SK-N-SH treated with all-trans-retinoic acid at 6 μM for 48 hours (cell line): ENCODE data around the gene TMEM151B.

ENCODE experiments used
- ATAC-seq: fragments of 200-7000 bp; cut with Tn5 transposase; 3 replicates; pipeline ENCODE4 v1.9.1; 2020; ENCODE audit warnings: mild to moderate bottlenecking, moderate library complexity
- ARNTL ChIP-seq: fragments of 450-650 bp; formaldehyde crosslinking; IDR thresholded peaks from 2 replicates; pipeline ENCODE4 v1.5.0; 2020; ENCODE audit warnings: low read depth, mild to moderate bottlenecking, moderate library complexity, borderline replicate concordance
- BACH2 ChIP-seq: fragments of 250-450 bp; sonication (Bioruptor Pico); IDR thresholded peaks from 2 replicates; pipeline ENCODE4 v1.9.0; 2021; ENCODE audit warnings: mild to moderate bottlenecking, borderline replicate concordance
- CSDC2 ChIP-seq: fragments of 250-450 bp; sonication (Bioruptor Pico); IDR thresholded peaks from 2 replicates; pipeline ENCODE4 v1.5.0; 2020; ENCODE audit warnings: mild to moderate bottlenecking, moderate library complexity
- ESRRG ChIP-seq: fragments of 250-450 bp; sonication (Bioruptor Pico); IDR thresholded peaks from 2 replicates; pipeline ENCODE4 v1.6.1; 2021; ENCODE audit warnings: mild to moderate bottlenecking
- GLIS3 ChIP-seq: fragments of 250-450 bp; sonication (Bioruptor Pico); IDR thresholded peaks from 2 replicates; pipeline ENCODE4 v1.5.0; 2020; ENCODE audit warnings: mild to moderate bottlenecking, moderate library complexity
- ISL1 ChIP-seq: fragments of 250-450 bp; sonication (Bioruptor Pico); IDR thresholded peaks from 2 replicates; pipeline ENCODE4 v2.1.2; 2022; ENCODE audit warnings: mild to moderate bottlenecking, moderate library complexity
- OSR1 ChIP-seq: fragments of 250-450 bp; sonication (Bioruptor Pico); IDR thresholded peaks from 2 replicates; pipeline ENCODE4 v1.8.0; 2022; ENCODE audit warnings: moderate library complexity, mild to moderate bottlenecking, inconsistent platforms
- PPARA ChIP-seq: fragments of 250-450 bp; sonication (Bioruptor Pico); IDR thresholded peaks from 2 replicates; pipeline ENCODE4 v1.5.0; 2020; ENCODE audit warnings: mild to moderate bottlenecking, borderline replicate concordance
- RARB ChIP-seq: fragments of 250-450 bp; sonication (Bioruptor Pico); IDR thresholded peaks from 2 replicates; pipeline ENCODE4 v1.8.0; 2021; ENCODE audit warnings: mild to moderate bottlenecking, moderate library complexity
- SNAI2 ChIP-seq: fragments of 250-450 bp; sonication (Bioruptor Pico); IDR thresholded peaks from 2 replicates; pipeline ENCODE4 v1.5.0; 2020; ENCODE audit warnings: mild to moderate bottlenecking, moderate library complexity
- TCF4 ChIP-seq: fragments of 250-450 bp; sonication (Bioruptor Pico); IDR thresholded peaks from 2 replicates; pipeline ENCODE4 v1.8.0; 2021; ENCODE audit warnings: mild to moderate bottlenecking, moderate library complexity, borderline replicate concordance
- ZC3H10 ChIP-seq: fragments of 250-450 bp; sonication (Bioruptor Pico); IDR thresholded peaks from 2 replicates; pipeline ENCODE4 v1.5.1; 2021; ENCODE audit warnings: mild to moderate bottlenecking, moderate library complexity
- ZFP3 ChIP-seq: fragments of 250-450 bp; sonication (Bioruptor Pico); IDR thresholded peaks from 2 replicates; pipeline ENCODE4 v1.5.0; 2020; ENCODE audit warnings: mild to moderate bottlenecking, moderate library complexity
- ZFP30 ChIP-seq: fragments of 450-650 bp; formaldehyde crosslinking; IDR thresholded peaks from 2 replicates; pipeline ENCODE4 v1.5.0; 2022; ENCODE audit warnings: mild to moderate bottlenecking, moderate library complexity
- ZNF565 ChIP-seq: fragments of 450-650 bp; formaldehyde crosslinking; conservative IDR thresholded peaks from 2 replicates; pipeline ENCODE4 v1.5.0; 2020; ENCODE audit warnings: low read depth, mild to moderate bottlenecking, moderate library complexity
- ZNF8 ChIP-seq: fragments of 450-650 bp; formaldehyde crosslinking; IDR thresholded peaks from 2 replicates; pipeline ENCODE4 v1.5.0; 2020; ENCODE audit warnings: mild to moderate bottlenecking, moderate library complexity
- TF ChIP-seq, protein P1 (sequence below): fragments of 250-450 bp; sonication (Bioruptor Pico); IDR thresholded peaks from 2 replicates; pipeline ENCODE4 v1.8.0; 2021; ENCODE audit warnings: low read depth, mild to moderate bottlenecking, moderate library complexity, borderline replicate concordance
- TF ChIP-seq, protein P2 (sequence below): fragments of 250-450 bp; sonication (Bioruptor Pico); IDR thresholded peaks from 2 replicates; pipeline ENCODE4 v1.5.1; 2020; ENCODE audit warnings: low read depth, mild to moderate bottlenecking, moderate library complexity
- TF ChIP-seq, protein P3 (sequence below): fragments of 250-450 bp; sonication (Bioruptor Pico); IDR thresholded peaks from 2 replicates; pipeline ENCODE4 v1.8.0; 2020; ENCODE audit warnings: mild to moderate bottlenecking, moderate library complexity, borderline replicate concordance

The TMEM151B gene

DNA sequence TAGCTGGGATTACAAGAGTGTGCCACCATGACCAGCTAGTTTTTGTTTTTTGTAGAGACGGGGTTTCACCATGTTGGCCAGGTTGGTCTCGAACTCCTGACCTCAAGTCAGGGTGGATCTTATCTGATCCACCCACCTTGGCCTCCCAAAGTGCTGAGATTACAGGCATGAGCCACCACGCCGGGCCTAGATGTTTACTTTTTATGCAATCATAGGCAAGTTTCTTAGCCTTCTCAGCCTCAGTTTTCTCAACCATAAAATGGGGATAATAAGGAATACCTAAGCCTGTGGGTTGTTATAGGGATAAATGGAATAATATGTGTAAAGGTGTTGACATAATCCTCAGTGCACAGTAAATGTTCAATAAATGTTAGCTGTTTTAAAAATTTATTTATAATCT lies 82.0 kb downstream of the TMEM151B start:
- TF ChIP-seq ZNF8 (CRISPR knock-in tag) (no peak), ZFP3 (CRISPR knock-in tag) (no peak), TCF4 (CRISPR knock-in tag) (no peak), ESRRG (CRISPR knock-in tag) (no peak), SNAI2 (CRISPR knock-in tag) (no peak)
- ATAC-seq, result no peak

DNA sequence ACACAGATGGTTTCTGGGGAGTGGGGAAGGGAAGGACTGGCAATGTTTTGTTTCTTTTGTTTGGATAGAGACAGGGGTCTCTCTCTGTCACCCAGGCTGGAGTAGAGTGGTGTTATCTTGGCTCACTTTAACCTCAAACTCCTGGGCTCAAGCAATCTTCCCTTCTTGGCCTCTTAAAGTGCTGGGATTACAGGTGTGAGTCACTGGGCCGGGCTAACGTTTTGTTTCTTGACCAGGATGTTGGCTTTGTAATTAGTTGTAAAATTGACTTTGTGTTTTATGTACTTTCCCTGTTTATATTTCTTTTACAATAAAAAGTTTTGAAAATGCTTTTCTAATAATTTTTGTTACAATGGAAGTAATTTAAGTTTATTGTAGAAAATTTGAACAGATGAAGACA lies 83.1 kb downstream of the TMEM151B start:
- ATAC-seq, result no peak
- no peak for TF ChIP-seq BACH2 (CRISPR knock-in tag)
- no peak for TF ChIP-seq ZNF8 (CRISPR knock-in tag)
- no peak for TF ChIP-seq ZFP30

DNA sequence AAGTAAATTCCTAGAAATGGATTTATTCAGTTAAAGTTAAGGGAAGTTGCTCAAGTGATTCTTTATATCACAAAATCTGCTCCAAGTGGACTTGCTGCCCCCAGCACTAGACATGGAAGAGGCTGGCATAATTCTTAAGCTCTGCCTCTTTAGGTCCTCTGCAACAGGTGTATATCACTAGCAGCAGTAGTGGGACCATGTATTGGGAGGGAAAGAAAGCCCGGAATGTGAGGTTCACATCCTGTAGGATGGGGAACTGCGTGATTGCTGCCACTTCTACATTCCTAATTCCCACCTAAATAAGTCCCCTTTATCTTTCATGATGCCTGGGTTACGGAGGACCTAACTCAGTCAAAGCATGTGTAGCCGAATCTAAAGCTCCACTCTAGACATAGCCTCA lies 85.4 kb downstream of the TMEM151B start:
- no peak for TF ChIP-seq ZFP30
- TF ChIP-seq TCF4 (CRISPR knock-in tag), result no peak
- ATAC-seq, result no peak

DNA sequence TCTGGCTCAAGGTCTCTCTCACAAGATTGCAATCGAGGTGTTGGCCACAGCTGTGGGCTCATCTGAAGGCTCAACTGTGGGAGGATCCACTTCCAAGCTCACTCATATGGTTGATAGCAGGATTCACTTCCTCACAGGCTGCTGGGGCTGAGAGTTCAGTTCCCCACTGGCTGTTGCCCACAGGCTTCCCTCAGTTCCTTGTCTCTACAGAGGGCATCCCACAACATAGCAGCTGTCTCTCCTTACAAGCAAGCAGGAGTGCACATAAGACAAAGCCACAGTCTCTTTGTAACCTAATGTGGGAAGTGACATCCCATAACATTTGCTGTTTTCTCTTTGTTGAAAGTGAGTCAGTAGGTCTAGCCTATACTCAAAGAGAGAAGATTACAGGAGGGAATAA lies 86.2 kb downstream of the TMEM151B start:
- ATAC-seq, result no peak
- no peak for TF ChIP-seq ESRRG (CRISPR knock-in tag)
- TF ChIP-seq RARB (CRISPR knock-in tag), result no peak
- TF ChIP-seq ISL1 (CRISPR knock-in tag), result no peak
- TF ChIP-seq, protein P1, sequence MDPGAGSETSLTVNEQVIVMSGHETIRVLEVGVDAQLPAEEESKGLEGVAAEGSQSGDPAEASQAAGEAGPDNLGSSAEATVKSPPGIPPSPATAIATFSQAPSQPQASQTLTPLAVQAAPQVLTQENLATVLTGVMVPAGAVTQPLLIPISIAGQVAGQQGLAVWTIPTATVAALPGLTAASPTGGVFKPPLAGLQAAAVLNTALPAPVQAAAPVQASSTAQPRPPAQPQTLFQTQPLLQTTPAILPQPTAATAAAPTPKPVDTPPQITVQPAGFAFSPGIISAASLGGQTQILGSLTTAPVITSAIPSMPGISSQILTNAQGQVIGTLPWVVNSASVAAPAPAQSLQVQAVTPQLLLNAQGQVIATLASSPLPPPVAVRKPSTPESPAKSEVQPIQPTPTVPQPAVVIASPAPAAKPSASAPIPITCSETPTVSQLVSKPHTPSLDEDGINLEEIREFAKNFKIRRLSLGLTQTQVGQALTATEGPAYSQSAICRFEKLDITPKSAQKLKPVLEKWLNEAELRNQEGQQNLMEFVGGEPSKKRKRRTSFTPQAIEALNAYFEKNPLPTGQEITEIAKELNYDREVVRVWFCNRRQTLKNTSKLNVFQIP (CRISPR knock-in tag), result no peak
- TF ChIP-seq SNAI2 (CRISPR knock-in tag), result no peak
- TF ChIP-seq GLIS3 (CRISPR knock-in tag), result no peak
- TF ChIP-seq, protein P2, sequence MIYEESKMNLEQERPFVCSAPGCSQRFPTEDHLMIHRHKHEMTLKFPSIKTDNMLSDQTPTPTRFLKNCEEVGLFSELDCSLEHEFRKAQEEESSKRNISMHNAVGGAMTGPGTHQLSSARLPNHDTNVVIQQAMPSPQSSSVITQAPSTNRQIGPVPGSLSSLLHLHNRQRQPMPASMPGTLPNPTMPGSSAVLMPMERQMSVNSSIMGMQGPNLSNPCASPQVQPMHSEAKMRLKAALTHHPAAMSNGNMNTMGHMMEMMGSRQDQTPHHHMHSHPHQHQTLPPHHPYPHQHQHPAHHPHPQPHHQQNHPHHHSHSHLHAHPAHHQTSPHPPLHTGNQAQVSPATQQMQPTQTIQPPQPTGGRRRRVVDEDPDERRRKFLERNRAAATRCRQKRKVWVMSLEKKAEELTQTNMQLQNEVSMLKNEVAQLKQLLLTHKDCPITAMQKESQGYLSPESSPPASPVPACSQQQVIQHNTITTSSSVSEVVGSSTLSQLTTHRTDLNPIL (CRISPR knock-in tag), result no peak
- TF ChIP-seq CSDC2 (CRISPR knock-in tag), result no peak
- no peak for TF ChIP-seq ZNF8 (CRISPR knock-in tag)
- TF ChIP-seq PPARA, result no peak
- no peak for TF ChIP-seq ARNTL
- TF ChIP-seq ZFP30, result no peak
- TF ChIP-seq TCF4 (CRISPR knock-in tag), result no peak
- no peak for TF ChIP-seq OSR1 (CRISPR knock-in tag)
- TF ChIP-seq, protein P3, sequence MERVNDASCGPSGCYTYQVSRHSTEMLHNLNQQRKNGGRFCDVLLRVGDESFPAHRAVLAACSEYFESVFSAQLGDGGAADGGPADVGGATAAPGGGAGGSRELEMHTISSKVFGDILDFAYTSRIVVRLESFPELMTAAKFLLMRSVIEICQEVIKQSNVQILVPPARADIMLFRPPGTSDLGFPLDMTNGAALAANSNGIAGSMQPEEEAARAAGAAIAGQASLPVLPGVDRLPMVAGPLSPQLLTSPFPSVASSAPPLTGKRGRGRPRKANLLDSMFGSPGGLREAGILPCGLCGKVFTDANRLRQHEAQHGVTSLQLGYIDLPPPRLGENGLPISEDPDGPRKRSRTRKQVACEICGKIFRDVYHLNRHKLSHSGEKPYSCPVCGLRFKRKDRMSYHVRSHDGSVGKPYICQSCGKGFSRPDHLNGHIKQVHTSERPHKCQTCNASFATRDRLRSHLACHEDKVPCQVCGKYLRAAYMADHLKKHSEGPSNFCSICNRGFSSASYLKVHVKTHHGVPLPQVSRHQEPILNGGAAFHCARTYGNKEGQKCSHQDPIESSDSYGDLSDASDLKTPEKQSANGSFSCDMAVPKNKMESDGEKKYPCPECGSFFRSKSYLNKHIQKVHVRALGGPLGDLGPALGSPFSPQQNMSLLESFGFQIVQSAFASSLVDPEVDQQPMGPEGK (CRISPR knock-in tag), result no peak
- TF ChIP-seq ZNF565 (CRISPR knock-in tag), result no peak
- no peak for TF ChIP-seq ZC3H10
